Endometrial microvascular endothelial cells (primary cell): Measurements from ENCODE around the gene ATG16L1. TPM values are rescaled to one million over a fixed set of nuclear protein-coding genes. Genes with fewer than 3 reads are reported as not detected.

Source experiments
- in situ Hi-C: cut with HindIII; loops from 2 replicates; pipeline ENCODE4 v1.10.0; 2017; ENCODE audit warnings: low sequenced_read_pairs, low pct_unique_long_range_greater_than_20kb; ENCODE audit errors: inconsistent ontology term
- total RNA-seq: library from RNA; depleted of rRNA; stranded (reverse); fragments of >200 nt; gene quantifications from one replicate; pipeline ENCODE4 v1.2.3, GENCODE V29; 2015; ENCODE audit errors: inconsistent ontology term

ATG16L1 gene
- total RNA-seq, 1 donor from 2014 or later = 25.6 TPM

DNA sequence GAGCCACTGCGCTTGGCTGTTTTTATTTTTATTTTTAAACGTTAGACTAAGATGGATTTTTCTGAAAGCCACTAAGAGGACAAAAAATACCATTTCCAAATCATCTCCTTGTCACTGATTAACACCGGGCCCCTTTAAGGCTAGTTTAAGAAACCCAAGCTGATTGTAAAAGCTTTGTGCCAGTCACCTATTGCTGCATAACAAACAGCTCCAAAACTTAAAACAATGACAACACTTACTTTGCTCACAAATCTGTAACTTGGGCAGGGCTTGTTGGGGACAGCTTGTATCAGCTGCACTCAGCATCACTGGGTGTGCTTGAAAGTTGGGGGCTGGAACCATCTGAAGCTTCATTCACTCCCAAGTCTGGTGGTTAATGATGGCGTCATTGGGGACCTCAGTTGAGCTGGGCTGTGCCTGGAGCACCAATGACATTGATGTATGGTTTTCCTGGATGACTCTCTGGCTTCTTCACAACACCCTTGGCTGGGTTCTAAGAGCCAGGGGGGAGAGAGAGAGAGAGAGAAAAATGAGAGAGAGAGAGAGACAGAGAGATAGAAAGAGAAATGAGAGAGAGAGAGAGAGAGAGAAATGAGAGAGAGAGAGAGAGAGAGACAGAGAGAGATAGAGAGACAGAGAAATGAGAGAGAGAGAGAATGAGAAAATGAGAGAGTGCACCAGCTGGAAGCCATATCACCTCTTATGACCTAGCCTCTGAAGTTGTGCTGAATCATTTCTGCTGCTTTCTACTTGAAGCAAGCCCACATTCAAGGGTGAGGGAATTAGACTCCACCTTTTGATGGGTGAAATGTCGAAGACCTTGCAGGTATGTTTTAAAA lies 26.0 kb upstream of the ATG16L1 start:
- in situ Hi-C loops = loop anchor here (25.0 kb wide), 3 partner anchors 138 to 363 kb away; partner anchors contain the start of gene SNORC

DNA sequence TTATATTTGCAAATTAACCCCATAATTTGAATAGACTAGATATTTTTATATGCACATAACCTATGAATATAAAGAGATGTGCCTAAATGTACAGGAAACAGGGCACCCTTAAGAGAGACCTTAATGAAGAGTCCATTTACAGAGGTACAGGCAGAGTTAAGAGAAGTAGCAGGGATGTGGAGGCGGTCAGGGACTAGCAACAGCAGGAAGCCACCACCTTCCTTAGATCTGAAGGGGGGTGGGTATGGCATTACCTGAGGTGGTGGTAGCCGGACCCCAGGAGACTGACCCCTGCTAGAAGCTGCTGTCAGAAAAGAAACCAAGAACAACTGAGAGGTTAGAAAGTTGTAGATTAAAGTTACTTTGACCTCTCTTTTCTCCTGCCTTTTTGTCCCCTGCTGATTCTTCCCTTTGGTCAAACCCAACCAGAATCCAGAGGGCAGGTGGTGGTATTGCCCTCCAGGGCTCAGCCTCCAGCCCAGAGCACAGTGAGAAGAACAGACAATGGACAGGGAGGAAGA lies 24.9 kb upstream of the ATG16L1 start:
- in situ Hi-C loops = loop anchor here (25.0 kb wide), 3 partner anchors 139 to 364 kb away; partner anchors contain the start of gene SNORC

DNA sequence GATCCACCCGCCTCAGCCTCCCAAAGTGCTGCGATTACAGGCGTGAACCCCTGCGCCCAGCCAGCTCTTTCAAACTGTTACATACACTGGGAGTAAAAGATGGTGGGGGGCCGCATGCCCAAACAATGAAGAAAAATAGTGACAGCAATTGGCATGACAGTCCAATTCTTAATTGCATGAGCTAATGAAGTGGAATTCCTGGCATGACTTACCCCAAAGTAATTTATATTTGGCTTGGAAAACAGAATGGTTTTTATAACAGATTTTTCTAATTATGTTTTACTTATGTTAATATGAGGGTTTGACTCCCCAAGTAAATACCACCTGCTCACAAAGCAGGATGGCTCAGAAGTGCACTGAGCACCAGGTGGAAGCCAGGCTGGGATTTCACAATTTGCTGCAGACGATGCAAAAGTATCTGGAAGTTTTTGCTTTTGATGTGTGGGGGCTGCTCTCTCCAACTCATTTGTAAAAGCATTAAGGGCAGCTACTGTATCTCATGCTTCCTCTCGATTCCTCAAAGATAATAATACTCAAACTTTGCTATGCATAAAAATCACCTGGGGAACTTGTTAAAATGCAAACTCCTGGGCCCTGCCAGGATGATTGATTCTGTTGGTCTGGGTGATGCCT lies 24.0 kb upstream of the ATG16L1 start:
- in situ Hi-C loops = loop anchor here (25.0 kb wide), 3 partner anchors 140 to 365 kb away; partner anchors contain the start of gene SNORC

DNA sequence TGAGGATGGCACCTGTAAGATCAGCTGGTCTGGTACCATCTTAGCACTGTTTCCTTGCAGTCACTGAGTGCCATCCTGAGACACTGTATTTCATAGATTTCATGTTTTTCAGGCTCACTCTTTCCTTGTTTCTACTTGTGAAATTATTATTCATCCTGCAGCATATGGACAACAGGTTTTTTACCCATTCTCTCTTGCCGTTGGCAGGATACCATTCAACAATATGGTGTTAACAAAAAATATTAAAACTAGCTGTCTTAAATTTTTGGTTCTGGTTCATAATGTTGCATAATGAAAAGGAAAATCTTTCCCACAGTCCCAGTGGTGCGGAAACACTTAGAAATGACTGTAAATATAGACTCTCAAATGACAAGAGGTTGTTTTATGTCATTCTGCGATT lies 23.1 kb upstream of the ATG16L1 start:
- in situ Hi-C loops = loop anchor here (25.0 kb wide), 3 partner anchors 141 to 366 kb away; partner anchors contain the start of gene SNORC

DNA sequence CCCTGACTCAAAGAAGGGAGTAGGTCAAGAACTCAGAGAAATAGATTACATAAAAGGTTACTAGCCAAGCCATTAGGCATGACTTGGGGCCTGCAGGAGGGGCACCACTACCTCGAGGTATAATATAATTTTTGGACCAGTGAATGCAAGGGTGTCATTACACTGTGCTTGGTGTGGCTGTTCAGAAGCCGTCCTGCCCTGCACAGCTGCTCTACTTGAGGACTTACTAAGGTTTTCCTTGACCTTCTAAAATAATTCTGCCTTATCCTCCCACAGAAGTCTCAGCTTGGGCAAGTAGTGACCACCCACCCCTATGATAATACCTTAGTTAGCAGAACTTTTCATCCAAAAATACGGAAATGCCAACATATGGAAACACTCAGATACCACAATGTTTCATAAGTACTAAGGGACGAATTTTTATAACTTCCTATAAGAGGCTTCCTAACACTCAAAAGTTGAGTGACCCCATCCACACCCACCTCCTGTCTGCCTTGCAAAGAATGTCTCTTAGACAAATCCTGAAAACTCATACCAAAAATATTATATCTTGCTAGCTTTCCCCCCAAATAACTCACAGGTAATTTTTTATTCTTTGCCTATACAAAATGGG lies 17.7 kb upstream of the ATG16L1 start:
- in situ Hi-C loops = loop anchor here (25.0 kb wide), 3 partner anchors 146 to 371 kb away; partner anchors contain the start of gene SNORC

DNA sequence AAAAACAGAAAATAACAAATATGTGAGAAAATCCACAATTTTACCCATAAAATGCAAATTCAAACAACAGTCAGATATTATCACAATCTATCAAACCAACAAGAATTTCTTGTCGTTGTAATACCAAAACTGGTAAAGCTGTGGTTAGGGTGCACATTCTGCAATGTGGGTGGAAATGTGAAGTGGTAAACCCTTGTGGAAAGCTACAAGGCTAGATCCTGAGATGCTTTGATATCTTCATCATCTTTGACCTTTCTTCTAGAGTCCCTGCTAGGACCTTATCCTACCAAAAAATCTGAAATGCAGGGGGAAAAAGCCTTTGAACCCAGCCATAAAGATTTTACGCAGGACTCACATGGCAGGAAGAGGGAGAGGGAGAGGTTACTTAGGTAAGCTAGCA lies 17.2 kb upstream of the ATG16L1 start:
- in situ Hi-C loops = loop anchor here (25.0 kb wide), 3 partner anchors 147 to 372 kb away; partner anchors contain the start of gene SNORC

DNA sequence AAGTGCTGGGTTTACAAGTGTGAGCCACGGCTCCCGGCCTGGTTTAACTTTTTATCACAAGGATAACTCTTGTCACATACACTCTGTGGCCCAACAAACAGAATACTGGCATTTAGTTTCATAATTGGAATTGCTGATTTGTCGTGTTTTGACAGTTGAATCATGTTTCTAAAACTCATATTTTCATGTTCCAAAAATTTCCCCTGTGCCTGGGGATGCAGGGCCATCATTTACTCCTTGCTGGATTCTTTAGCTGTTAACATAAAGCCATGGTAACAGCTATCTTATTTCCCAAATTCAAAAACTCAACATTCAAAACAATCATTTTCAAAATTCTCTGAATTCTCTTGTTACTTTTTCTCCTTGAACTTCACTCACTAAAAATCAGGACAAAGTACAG lies 16.5 kb upstream of the ATG16L1 start:
- in situ Hi-C loops = loop anchor here (25.0 kb wide), 3 partner anchors 148 to 373 kb away; partner anchors contain the start of gene SNORC

DNA sequence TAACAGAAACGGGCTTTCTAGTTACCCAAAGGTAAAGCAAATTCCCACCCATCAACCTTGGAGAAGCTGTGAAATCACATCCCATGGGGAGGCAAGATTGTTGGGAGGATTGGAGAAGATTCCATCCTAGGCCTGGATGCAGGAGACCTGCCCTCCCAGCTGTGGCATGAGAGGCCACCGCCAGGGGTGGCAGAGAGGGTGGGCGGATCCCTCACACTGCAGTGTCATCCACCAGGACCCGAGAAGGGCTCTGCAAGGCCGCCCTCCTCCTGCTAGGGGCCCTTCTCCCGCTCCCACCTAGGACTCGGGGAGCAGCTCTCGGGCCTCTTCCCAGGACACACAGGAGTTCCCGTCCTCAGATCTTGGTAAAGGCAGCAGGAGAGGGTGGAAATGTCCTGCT lies 15.5 kb upstream of the ATG16L1 start:
- in situ Hi-C loops = loop anchor here (25.0 kb wide), 3 partner anchors 149 to 374 kb away; partner anchors contain the start of gene SNORC

DNA sequence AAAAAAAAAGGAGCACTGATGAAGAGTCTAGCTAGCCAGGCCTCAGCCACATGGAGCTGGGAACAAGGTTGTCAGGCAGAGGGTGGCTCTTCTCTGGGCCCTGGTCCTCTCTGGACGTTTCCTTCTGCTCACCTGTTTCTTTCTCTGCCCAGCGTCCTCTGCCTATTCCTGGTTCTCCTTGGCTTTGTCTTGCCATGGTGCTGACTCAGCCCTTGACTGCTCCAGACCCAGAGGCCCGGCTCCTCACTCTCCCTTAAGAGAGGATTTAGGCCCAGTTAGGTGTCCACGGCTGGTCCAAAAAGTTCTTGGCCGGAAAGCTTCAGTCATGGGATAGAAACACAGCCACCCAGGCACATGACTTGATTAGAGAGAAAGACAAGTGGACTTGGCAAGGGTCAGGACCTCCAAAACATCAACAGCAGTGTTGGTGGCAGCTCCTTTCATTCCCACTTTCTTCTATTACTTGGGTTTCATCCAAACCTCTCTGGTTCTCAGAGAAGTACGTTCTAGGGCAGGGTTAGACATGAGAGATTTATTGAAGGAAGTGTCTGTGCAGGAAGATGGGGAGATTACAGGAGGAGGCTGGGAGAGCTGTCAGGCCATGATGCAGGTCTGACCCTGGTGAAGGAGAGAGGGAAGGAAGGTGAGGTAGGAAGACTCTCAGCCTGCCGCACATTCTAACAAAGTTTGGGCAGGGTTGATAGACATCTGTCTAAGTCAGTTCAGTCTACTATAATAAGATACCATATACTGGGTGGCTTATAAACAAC lies 14.5 kb upstream of the ATG16L1 start:
- in situ Hi-C loops = loop anchor here (25.0 kb wide), 3 partner anchors 150 to 375 kb away; partner anchors contain the start of gene SNORC

DNA sequence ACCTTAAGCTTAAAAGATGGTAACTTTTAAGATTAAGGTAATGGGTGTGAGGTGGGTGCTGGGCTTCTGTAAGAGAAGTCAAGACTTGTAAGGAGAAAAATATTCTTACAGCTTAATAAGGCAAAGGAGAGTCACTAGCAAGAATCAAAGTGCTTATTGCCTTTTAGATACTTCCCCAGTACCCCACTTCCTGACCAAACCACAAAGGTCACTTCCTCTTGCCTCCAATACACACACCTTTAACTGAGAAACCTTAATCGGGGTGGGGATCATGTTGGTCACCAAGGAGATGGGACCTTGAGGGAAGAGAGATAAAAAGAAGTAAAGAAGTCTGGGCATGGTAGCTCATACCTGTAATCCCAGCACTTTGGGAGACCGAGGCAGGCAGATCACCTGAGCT lies 10.6 kb upstream of the ATG16L1 start:
- in situ Hi-C loops = loop anchor here (25.0 kb wide), 3 partner anchors 154 to 379 kb away; partner anchors contain the start of gene SNORC

DNA sequence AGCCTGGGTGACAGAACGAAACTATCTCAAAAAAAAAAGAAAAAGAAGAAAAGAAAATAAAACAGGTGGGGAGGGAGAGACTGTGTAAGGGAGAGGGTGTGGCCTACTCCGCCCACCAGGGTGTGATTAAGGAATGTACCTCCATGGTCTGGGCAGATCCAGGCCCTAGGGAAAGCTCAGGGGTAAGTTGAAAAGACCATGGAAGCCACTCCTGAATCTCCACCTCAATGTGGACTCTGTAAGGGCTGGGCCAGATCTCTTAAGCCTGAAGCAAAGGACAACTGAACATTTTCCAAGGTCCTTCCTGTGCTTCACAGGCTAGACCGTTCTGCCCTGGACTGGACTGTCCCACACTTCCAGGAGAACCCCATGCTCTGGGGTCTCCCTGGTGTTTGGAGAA lies 9.7 kb upstream of the ATG16L1 start:
- in situ Hi-C loops = loop anchor here (25.0 kb wide), 3 partner anchors 155 to 380 kb away; partner anchors contain the start of gene SNORC

DNA sequence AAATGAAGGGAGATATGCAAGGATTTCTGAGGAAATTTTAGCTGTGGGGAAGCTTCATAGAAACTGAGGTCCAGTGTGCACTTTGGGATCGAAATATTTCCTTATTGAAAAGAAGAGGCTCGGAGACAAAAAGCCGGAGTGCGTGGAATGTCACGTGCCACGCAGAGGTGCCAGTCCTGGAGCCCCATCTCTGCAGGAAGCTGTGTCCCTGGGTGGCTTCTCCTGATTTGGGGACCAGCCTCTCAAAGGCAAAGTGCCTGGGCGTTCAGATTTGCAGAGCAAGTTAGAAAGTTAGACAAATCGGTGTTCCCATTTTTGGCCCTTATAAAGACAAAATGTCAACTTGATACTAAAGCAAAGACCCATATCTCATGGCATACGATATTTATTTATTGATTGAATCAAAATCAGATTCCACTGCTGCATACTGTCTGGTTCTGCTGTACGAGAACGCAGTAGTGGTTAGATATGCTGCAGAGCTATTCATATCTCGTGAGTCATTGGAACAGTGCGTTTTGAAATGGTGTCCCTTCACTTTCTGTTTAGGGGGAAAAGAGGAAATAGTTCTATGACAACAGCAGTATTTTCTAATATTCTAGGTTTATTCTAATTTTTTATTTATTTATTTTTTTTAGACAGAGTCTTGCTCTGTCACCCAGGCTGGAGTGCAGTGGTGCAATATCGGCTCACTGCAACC lies 9.1 kb upstream of the ATG16L1 start:
- in situ Hi-C loops = loop anchor here (25.0 kb wide), 3 partner anchors 155 to 380 kb away; partner anchors contain the start of gene SNORC

DNA sequence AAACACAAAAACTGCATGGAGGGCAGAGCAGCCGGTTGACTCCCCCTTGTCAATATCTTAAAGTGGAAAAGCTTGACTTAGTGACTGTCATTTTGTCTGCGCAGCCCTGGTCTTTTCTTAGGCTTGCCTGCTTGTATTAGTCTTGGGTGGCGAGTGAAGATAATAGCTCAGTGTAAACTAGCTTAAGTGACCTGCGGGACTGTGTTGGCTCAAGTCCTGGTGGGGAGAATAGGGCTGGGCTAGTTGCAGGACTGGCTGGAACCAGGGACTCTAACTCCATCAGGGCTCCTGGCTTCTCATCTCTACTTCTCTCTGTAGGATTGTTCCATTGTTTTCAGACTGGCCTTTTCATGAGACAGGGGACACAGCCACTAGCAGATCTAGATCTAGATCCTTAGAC lies 8.1 kb upstream of the ATG16L1 start:
- in situ Hi-C loops = loop anchor here (25.0 kb wide), 3 partner anchors 156 to 381 kb away; partner anchors contain the start of gene SNORC

DNA sequence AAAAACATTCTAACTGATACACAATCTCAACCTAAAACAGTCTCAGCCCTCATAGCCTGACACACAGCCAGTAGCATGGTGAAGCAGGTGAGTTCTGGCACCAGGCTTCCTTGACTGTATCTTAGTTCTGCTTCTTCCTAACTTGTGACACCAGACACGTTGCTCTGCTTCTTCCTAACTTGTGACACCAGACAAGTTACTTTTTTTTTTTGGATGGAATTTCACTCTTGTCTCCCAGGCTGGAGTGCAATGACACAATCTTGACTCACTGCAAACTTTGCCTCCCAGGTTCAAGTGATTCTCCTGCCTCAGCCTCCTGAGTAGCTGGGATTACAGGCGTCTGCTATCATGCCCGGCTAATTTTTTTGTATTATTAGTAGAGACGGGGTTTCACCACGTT lies 6.7 kb upstream of the ATG16L1 start:
- in situ Hi-C loops = loop anchor here (25.0 kb wide), 3 partner anchors 158 to 383 kb away; partner anchors contain the start of gene SNORC

DNA sequence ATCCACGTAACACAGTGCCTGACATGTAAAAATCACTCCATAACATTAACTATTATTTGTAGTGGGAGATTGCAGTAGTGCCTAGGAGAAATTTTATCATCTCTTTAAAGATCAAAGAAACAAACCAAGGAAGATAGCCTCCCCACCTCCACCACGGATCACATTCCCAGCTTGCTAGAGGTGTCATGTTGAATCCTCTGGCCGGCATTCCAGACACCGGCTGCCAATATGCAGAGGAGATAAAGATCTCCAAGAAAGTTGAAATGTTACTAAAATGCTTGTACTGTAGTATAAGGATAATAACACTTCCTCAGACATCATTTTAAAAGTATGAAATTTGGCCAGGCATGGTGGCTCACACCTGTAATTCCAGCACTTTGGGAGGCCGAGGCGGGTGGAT lies 6.1 kb upstream of the ATG16L1 start:
- in situ Hi-C loops = loop anchor here (25.0 kb wide), 3 partner anchors 158 to 383 kb away; partner anchors contain the start of gene SNORC

DNA sequence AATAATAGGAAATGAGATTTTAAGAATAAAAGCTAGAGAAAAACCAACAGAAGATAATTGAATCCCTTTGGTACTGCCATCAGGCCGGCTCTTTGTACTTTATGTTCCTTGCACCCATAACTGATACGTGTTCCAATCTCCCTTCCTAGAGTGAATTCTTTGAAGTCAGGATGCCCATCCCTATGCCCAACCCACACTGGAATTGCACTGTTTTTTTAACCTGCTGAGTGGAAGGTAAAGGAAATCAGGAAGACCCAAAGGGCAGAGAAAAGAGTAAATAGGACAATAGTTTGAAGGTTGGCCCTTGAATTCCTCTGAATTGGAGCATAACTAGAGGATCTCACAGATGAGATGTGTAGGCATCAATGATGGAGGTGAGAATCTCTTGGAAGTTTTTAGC lies 4.4 kb upstream of the ATG16L1 start:
- in situ Hi-C loops = loop anchor here (25.0 kb wide), 3 partner anchors 160 to 385 kb away; partner anchors contain the start of gene SNORC

DNA sequence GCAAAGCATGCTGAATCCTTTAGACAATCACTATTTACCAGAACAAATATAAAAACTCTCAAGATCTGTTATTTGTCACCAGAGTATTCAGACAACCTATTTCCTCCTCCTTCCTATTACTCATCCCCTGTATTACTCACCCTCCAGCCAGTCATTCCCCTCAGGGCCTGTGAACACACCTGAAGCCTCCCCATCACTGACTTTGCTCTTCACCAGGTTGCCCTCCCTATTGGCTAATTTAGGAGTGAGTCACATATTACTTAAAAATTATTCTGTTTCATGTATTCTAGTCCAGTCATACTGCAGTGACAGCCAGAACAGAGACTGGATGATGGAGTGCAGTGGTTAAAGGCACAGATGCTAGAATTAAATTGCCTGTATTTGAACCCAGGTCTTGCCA lies 3.7 kb upstream of the ATG16L1 start:
- in situ Hi-C loops = loop anchor here (25.0 kb wide), 3 partner anchors 160 to 385 kb away; partner anchors contain the start of gene SNORC
